HK-2 (cell line): Measurements from ENCODE around the gene SARM1.
"Not testable (repeated sequence)": the region's sequence is repeated elsewhere in the genome, so short reads cannot be mapped to it uniquely, and the experiment has no call there.

Experiments
- DNase-seq: peaks from one replicate; pipeline ENCODE4 v3.0.0-alpha.2; 2018; ENCODE audit not compliant: unreplicated experiment

SARM1 gene

GRCh38 chr17:28371245-28372202 lies at the start of gene SARM1:
SARM1 (plus strand) TSS chr17:28371694; CDS start chr17:28372033, 339 bp downstream.
- DNase-seq, result no peak

GRCh38 chr17:28324267-28324745 lies 47.2 kb upstream of the SARM1 start:
- DNase-seq, result no peak

GRCh38 chr17:28324781-28325180 lies 46.7 kb upstream of the SARM1 start:
- no peak for DNase-seq

- DNase-seq, result no peak
Observed at GRCh38 chr17:28325211-28325610, 46.3 kb upstream of the SARM1 start.

GRCh38 chr17:28326114-28326513 lies 45.4 kb upstream of the SARM1 start:
- no peak for DNase-seq

- no peak for DNase-seq
Observed at GRCh38 chr17:28327031-28327607, 44.4 kb upstream of the SARM1 start.

- no peak for DNase-seq
Observed at GRCh38 chr17:28327709-28328108, 43.8 kb upstream of the SARM1 start.

GRCh38 chr17:28328325-28328724 lies 43.2 kb upstream of the SARM1 start:
- no peak for DNase-seq

- no peak for DNase-seq
Observed at GRCh38 chr17:28330671-28331070, 40.8 kb upstream of the SARM1 start.

GRCh38 chr17:28331891-28332420 lies 39.5 kb upstream of the SARM1 start:
- no peak for DNase-seq

- no peak for DNase-seq
Observed at GRCh38 chr17:28333083-28333746, 38.3 kb upstream of the SARM1 start.

- no peak for DNase-seq
Observed at GRCh38 chr17:28334171-28334570, 37.3 kb upstream of the SARM1 start.

- DNase-seq, result no peak
Observed at GRCh38 chr17:28334666-28335200, 36.8 kb upstream of the SARM1 start.

- DNase-seq, result peak; percentile 98
Observed at GRCh38 chr17:28335201-28335958, 36.1 kb upstream of the SARM1 start, which contains the start of the genes IFT20 and TNFAIP1. IFT20 (minus strand) TSS chr17:28335472; CDS start chr17:28331985, 3,487 bp downstream. TNFAIP1 (plus strand) TSS chr17:28335761; CDS start chr17:28339522, 3,761 bp downstream.

- DNase-seq, result peak; percentile 77
Observed at GRCh38 chr17:28335959-28336871, 35.3 kb upstream of the SARM1 start.

GRCh38 chr17:28338056-28338768 lies 33.3 kb upstream of the SARM1 start:
- DNase-seq, result no peak

- not testable (repeated sequence) for DNase-seq
Observed at GRCh38 chr17:28338769-28339212, 32.7 kb upstream of the SARM1 start.

GRCh38 chr17:28339431-28339830 lies 32.1 kb upstream of the SARM1 start:
- DNase-seq, result no peak

- DNase-seq, result no peak
Observed at GRCh38 chr17:28340374-28340773, 31.1 kb upstream of the SARM1 start.
